ENCODE results near the gene SLC2A9. TPM values are rescaled to one million over a fixed set of nuclear protein-coding genes. Genes with fewer than 3 reads are reported as not detected.
A peak's percentile ranks its signal among the peaks of the same experiment; 100 is the strongest.

The SLC2A9 gene
- total and polyA plus RNA-seq, 2 donors (not counting 1 experiment from before 2014, with no cell fraction given): 2.3 to 3.9 TPM

DNA sequence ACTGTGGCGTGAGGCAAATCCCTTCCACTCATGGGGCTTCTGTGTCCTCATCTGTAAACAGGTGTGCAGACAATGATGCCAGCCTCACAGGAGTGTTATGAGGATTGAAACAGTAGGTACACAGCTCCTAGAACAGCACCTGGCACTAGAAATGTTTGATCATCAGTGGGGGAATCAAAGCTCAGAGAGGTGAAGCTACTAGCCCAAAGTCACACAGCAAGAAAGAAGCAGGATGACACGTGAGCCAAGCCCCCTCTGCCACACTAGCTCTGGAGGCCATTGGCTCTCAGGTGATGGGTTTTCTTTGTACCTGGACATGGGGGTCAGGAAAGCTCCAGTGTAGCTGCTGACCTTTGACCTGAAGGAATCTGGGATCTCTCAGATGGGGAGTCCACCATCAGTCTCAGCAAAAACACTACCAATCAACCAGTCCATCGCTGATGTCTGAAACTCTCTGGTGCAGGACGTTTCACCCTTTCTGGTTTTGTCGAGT, 13.4 kb upstream of the SLC2A9 start:
- no peaks in the 10 kb centered on the region for H3K9me3 ChIP-seq (ENCODE audit: control insufficient read depth, insufficient read depth, low read depth, low read length)
- TF ChIP-seq, protein P1, sequence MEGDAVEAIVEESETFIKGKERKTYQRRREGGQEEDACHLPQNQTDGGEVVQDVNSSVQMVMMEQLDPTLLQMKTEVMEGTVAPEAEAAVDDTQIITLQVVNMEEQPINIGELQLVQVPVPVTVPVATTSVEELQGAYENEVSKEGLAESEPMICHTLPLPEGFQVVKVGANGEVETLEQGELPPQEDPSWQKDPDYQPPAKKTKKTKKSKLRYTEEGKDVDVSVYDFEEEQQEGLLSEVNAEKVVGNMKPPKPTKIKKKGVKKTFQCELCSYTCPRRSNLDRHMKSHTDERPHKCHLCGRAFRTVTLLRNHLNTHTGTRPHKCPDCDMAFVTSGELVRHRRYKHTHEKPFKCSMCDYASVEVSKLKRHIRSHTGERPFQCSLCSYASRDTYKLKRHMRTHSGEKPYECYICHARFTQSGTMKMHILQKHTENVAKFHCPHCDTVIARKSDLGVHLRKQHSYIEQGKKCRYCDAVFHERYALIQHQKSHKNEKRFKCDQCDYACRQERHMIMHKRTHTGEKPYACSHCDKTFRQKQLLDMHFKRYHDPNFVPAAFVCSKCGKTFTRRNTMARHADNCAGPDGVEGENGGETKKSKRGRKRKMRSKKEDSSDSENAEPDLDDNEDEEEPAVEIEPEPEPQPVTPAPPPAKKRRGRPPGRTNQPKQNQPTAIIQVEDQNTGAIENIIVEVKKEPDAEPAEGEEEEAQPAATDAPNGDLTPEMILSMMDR (conservative IDR thresholded peaks at IDR 0.05 in 1 of 2, IDR thresholded peaks at IDR 0.05 in 1 of 2; ENCODE audit: low read depth in 1 of 2, low read length in 2 of 2): no peak
- TF ChIP-seq EZH2 (IDR thresholded peaks at IDR 0.05; ENCODE audit: low read length, missing control alignments): no peak
- no peaks in the 10 kb centered on the region for H4K20me1 ChIP-seq (ENCODE audit: control insufficient read depth, extremely low read depth, insufficient read depth, low read length)
- H3K4me1 ChIP-seq (ENCODE audit: control insufficient read depth, extremely low read depth, insufficient read depth, low read length): peaks cover 13% of the 10 kb centered on the region
- peaks cover 2% of the 10 kb centered on the region for H3K27me3 ChIP-seq (ENCODE audit: control insufficient read depth, insufficient read depth, low read length)
- no peak overlapping the region for H3K4me3 ChIP-seq (replicated peaks in 1 of 4; ENCODE audit: control extremely low read depth in 1 of 4, insufficient read depth in 1 of 4, low read depth in 3 of 4, low read length in 4 of 4)
- no peak overlapping the region for H3K27ac ChIP-seq (ENCODE audit: insufficient read depth, low read length)
- H3K36me3 ChIP-seq (ENCODE audit: control insufficient read depth, insufficient read depth, low read length): no peaks in the 10 kb centered on the region
- H2AFZ ChIP-seq (ENCODE audit: low read length): no peak overlapping the region
- no peak overlapping the region for H3K9ac ChIP-seq (ENCODE audit: insufficient read depth, low read length)
- DNase-seq (ENCODE audit: low read depth in 2 of 2): no peak
- no peaks in the 10 kb centered on the region for H3K79me2 ChIP-seq (ENCODE audit: control insufficient read depth, insufficient read depth, low read length)
- H3K4me2 ChIP-seq (ENCODE audit: extremely low read depth, insufficient read depth, low read length): no peak overlapping the region

DNA sequence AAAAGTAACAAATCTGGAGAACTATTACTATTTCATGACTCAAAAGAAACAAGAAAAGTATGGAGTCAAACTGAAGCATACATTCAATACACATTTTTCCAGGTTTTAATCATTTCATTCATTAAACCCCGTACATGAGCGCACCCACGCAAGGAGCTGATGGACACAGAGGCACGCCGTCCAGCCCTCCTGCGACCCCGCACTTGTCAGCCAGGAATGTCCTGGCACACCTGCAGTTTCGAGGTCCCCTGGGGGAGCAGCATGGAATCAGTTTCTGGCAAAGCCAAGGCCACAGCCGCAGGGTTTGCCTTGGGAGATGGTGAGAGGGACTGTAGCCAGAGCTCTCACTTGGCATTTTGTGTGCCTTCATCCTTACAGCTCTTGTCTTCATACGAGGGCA, 12.8 kb upstream of the SLC2A9 start:
- Histone ChIP-seq H3K79me2 (ENCODE audit: control insufficient read depth, insufficient read depth, low read length) (no peaks in the 10 kb centered on the region), H4K20me1 (ENCODE audit: control insufficient read depth, extremely low read depth, insufficient read depth, low read length) (no peaks in the 10 kb centered on the region), H3K4me2 (ENCODE audit: extremely low read depth, insufficient read depth, low read length) (no peak overlapping the region), H3K9ac (ENCODE audit: insufficient read depth, low read length) (no peak overlapping the region), H3K4me1 (ENCODE audit: control insufficient read depth, extremely low read depth, insufficient read depth, low read length) (peaks cover 13% of the 10 kb centered on the region), H3K9me3 (ENCODE audit: control insufficient read depth, insufficient read depth, low read depth, low read length) (no peaks in the 10 kb centered on the region), H3K27ac (ENCODE audit: insufficient read depth, low read length) (peak overlapping the region; percentile 63), H3K4me3 (replicated peaks in 1 of 4; ENCODE audit: control extremely low read depth in 1 of 4, insufficient read depth in 1 of 4, low read depth in 3 of 4, low read length in 4 of 4) (no peak overlapping the region), H3K36me3 (ENCODE audit: control insufficient read depth, insufficient read depth, low read length) (no peaks in the 10 kb centered on the region), H3K27me3 (ENCODE audit: control insufficient read depth, insufficient read depth, low read length) (no peaks in the 10 kb centered on the region), H2AFZ (ENCODE audit: low read length) (no peak overlapping the region)
- peak in 1 of 2 donors; percentile 16 for DNase-seq (ENCODE audit: low read depth in 2 of 2)
- TF ChIP-seq, protein P1 (conservative IDR thresholded peaks at IDR 0.05 in 1 of 2, IDR thresholded peaks at IDR 0.05 in 1 of 2; ENCODE audit: low read depth in 1 of 2, low read length in 2 of 2): no peak
- no peak for TF ChIP-seq EZH2 (IDR thresholded peaks at IDR 0.05; ENCODE audit: low read length, missing control alignments)

DNA sequence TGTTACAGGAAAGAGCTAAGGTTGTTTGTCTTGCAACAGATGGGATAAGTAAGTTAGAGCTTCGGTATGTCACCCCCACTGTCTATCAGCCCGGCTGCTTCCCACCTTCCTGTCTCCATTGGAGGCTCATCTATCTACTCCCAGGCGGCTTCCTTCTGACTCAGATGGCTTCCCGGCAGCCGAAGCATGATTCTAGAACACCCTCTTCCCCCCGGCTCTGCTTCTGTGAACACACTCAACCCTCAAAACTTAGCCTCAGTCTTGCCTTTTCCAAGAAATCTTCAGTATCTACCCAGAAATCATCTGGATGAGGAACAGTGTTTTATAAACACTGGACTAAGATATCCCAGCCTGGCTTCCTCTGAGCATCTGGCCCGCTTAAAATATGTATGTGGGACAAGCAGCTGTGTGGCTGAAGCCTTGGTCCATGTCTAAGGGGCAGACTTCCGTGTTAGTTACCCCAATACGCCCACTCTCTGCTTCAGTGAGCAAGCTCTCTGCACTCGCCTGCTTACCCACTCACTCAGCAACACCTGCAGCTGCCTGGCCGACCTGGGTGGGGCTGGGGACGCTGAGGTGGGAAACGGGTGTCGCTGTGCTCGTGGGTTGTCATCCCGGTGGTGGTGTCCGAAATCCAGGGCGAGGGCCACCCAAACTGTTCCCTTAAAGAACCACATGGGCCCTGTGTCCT, 12.0 kb upstream of the SLC2A9 start:
- TF ChIP-seq, protein P1 (conservative IDR thresholded peaks at IDR 0.05 in 1 of 2, IDR thresholded peaks at IDR 0.05 in 1 of 2; ENCODE audit: low read depth in 1 of 2, low read length in 2 of 2): no peak
- no peak for TF ChIP-seq EZH2 (IDR thresholded peaks at IDR 0.05; ENCODE audit: low read length, missing control alignments)
- no peak overlapping the region for H3K9ac ChIP-seq (ENCODE audit: insufficient read depth, low read length)
- peak overlapping the region; percentile 63 for H3K27ac ChIP-seq (ENCODE audit: insufficient read depth, low read length)
- no peaks in the 10 kb centered on the region for H4K20me1 ChIP-seq (ENCODE audit: control insufficient read depth, extremely low read depth, insufficient read depth, low read length)
- H3K9me3 ChIP-seq (ENCODE audit: control insufficient read depth, insufficient read depth, low read depth, low read length): no peaks in the 10 kb centered on the region
- peak overlapping the region; percentile 20 for H3K4me2 ChIP-seq (ENCODE audit: extremely low read depth, insufficient read depth, low read length)
- no peak overlapping the region for H3K4me3 ChIP-seq (replicated peaks in 1 of 4; ENCODE audit: control extremely low read depth in 1 of 4, insufficient read depth in 1 of 4, low read depth in 3 of 4, low read length in 4 of 4)
- peak; percentile 23 to 85 for DNase-seq (ENCODE audit: low read depth in 2 of 2)
- peaks cover 18% of the 10 kb centered on the region for H3K4me1 ChIP-seq (ENCODE audit: control insufficient read depth, extremely low read depth, insufficient read depth, low read length)
- peak overlapping the region; percentile 64 for H2AFZ ChIP-seq (ENCODE audit: low read length)
- H3K79me2 ChIP-seq (ENCODE audit: control insufficient read depth, insufficient read depth, low read length): no peaks in the 10 kb centered on the region
- no peaks in the 10 kb centered on the region for H3K36me3 ChIP-seq (ENCODE audit: control insufficient read depth, insufficient read depth, low read length)
- no peaks in the 10 kb centered on the region for H3K27me3 ChIP-seq (ENCODE audit: control insufficient read depth, insufficient read depth, low read length)
